SW480 (cell line): ENCODE measurements around the gene TLR5.

ENCODE experiments used
- DNase-seq: peaks from one replicate; pipeline ENCODE4 v3.0.0-alpha.2; 2016; ENCODE audit warnings: low spot score

Gene TLR5

GRCh38 chr1:223150443-223150842 is 7.4 kb upstream of the TLR5 start:
- no peak for DNase-seq

DNA sequence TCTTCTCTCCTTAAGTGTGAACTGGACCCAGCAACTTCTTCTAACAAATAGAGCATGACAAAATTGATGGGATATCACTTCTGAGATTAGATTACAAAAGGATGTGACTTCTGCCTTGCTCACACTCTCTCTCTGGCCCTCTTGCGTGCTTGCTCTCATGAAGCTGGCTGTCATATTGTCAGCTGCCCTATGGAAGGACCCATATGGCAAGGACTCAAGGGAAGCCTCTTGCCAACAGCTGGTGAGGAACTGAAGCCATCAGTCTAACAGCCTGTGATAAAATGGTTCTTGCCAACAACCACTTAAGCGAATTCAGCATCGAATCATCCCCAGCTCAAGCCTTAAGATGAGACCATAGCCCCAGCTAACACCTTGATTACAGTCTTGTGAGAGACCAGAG is 4.8 kb upstream of the TLR5 start:
- no peak for DNase-seq

DNA sequence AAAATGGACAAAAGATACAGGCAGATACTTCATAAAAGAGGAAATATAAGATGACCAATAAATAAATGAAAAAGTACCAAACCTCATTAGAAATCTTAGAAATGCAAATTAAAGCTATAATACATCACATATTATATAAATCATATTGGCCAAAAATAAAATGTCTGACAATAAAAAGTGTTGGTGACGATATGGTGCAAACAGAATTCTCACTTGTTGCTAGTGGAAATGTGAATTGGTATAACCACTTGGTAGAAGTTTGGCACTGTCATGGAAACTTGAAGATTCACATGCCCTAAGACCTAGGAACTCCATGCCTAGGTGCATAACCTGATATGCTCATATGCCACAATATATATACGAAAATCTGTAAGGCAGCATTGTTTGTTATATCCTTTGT is 4.4 kb upstream of the TLR5 start:
- no peak for DNase-seq

DNA sequence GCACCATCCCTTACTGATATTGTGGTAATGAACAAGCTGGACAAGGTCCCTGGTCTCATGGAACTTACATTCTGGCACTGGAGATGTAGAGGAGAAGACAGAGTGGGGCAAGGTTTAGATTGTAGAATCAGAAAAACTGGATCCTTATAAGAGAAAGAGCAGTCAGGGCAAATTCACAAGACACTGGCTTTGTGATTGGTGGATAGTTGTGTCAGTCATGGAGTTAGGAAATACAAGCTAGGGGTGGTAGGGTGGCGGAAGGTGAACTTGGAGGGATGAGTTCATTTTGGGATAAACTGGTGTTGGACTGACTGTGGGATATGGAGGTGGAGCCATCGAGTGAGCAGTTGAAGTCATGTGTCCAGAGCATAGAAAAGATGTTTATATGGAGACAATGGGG is 3.7 kb upstream of the TLR5 start:
- DNase-seq, result no peak

DNA sequence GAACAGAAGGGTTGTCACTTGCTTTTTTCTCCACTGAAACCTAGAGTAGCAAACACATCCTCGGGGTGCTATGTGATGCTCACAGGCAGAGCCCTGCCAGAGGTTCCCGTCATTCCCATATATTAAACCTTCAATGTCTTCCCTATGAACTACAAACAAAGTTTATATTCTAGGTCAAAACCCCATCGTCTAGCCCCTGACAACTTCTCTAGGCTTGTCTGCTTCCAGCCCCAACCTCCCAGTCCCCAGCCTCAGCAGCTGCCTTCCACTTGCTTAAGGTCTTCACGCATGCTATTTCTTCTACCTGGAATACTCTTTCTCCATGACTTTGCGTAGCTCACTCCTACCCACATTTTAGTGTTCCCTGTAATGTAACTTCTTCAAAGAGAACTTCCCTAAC is 1.9 kb upstream of the TLR5 start:
- no peak for DNase-seq

- no peak for DNase-seq
Observed at GRCh38 chr1:223144431-223144830, 1.4 kb upstream of the TLR5 start.

GRCh38 chr1:223143537-223144248 is 645 bp upstream of the TLR5 start:
- no peak for DNase-seq

- no peak for DNase-seq
Observed at GRCh38 chr1:223142269-223142668, 779 bp downstream of the TLR5 start.

DNA sequence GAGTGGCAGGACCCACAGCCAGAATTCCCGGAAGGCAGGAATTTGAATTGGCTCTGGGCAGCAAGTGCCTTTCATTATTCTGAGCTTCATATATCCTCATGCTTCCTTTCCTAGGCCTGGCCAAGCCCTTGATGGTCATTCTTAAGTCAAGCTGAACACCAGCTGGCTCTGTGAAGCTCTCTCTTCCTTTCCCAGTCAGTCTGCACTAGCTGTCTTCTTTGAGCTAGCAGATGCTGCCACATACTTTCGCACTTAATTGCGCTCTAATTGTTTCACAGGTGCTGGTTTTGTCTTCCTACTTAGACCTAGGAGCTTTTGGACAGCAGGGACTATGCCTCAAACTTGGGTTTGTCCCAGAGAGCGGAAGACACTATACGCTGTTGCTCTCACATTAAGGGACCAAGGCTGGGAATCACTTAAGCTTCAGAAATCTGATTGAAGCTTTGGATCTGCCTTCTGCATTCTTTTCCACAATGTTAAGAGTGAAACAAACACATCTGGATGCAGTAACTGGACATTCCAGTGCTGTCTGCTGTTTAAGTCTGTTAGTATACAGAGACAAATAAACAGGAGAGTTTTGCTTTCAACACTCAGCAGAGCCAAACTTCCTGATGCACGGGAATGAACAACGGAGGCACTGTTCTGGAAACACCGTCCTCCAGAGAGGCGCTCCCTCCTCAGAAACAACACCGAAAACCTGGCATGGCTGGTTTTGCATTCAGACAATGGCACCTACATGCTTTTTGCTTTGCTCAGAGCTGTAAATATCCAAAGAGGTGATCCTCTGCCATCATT is 2.2 kb downstream of the TLR5 start:
- DNase-seq, result no peak

DNA sequence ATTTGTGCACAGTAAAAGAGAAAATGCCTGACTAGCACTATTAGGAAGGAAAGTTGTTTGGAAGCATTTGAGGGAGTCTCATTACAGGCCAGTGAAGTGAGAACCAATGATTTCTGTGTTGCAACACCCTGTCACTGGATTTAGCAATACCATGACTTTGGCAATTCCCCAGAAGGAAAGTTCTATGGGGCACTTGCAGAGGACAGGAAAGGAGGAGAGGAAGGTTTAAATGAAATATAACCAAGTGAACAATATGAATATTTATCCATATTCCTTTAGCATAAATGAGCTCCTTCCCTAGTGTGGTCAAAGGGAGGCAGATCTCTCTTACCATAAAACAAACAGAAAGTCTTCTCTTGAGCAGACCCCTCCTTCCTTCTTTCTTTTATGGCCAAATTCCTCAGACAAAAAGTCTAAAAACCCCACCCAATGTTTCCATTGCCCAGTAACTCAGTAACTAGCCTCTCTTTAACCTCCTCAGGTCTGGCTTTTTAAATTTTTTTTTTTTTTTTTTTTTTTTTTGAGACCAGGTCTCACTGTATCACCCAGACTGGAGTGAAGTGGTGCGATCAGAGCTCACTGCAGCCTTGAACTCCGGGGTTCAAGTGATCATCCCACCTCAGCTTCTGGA is 5.5 kb downstream of the TLR5 start:
- no peak for DNase-seq

DNA sequence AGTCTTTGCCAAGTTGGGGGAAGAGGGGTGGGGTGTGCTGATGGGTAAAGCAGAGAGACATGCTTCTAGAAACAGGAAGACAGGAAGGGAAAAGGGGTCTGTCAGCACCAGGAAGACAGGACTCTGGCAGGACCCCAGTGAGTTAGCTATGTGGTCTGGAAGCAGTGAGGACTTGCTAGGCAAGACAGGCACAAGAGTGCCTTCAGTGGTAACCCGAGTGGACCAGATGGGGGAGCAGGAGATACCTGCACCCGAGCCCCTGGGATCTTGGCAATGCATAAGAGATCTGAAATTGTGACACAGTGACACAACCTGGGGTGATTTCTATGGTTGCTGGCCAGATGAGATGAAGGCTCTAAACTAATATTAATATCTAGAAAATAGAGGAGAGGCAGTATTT is 7.0 kb downstream of the TLR5 start:
- no peak for DNase-seq

GRCh38 chr1:223135176-223135942 is 7.7 kb downstream of the TLR5 start:
- DNase-seq, result no peak

DNA sequence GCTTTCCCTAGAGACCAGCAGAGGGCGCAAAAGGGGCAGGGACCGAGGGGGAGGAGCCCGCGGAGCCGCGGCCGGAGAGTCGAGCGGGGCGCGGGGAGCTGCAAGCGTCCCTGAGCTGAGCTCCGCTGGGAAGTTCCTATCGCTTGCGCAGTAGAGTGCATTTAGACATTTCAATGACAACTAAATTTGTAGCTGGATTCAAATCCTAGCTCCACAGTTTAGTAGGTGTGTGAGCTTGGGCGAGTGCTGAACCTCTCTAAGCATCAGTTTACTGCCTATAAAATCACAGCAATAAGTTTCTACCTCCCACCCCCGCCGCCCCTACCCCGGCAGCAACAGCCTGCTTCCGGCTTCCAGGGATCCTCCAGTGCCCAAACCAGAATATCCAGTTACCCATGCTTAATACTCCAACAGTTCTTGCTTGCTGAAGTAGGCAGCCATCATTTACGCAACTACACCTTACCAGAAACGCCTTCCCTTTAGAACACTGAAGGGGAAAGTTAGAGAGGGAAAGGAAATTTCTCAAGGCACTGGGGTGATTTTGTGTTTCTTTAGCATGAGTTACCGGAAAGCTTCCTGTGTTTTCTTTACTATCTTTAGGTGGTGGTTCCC is 9.1 kb downstream of the TLR5 start:
- peak; percentile 78 for DNase-seq

DNA sequence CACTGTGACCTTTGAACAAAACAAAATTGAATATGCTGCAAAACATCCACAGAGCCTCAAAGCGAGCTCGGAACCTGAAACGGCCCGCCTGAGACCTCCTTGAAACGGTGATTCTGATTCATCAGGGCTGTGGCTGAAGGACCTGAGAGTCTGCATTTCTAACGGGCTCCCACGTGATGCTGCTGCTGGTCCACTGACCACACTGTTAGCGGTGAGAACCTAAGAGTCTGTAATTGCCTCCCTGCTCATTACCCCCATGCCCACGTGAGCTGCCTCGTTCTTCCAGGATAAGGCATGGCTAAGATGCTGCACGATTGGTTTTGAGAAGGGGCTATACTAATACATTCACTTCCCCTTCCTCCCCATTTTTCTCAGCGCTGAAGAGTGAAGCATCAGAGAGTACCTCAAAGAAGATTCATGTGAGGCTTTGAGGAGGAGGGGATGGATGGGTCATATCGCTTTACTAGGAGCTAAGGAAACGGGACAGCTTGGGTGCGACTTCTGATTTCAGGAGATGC is 9.7 kb downstream of the TLR5 start:
- no peak for DNase-seq

DNA sequence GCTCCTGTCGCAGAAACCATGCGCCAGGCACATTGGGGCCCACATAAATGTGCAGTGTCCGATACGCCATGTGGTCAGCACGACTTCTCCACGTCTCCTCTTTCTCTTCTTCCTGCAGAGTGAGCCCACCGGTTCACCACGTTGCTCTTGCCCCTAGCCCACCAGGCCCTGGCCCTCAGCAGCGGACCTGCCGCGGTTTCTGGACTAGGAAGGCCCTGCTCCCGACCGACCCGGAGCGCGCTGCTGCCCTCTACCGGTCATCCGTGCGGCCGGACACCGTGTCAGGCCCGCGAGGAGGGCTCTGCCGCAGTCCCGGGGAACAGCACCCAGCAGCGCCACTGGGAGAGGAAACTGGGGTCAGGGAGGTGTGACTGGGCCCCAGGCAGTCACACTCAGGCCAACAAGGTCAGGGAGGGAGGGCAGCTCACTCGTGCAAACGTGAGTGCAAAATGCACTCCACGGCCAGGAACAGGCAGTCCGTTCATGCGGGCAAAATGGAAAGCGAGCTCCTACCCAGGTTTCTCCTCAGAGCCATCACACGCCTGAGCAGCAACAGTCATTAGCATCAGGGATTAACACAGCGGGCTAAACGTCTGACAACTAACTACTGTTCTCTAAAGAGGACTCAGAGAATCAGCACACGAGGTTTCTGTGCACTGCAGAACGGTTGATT is 13.7 kb downstream of the TLR5 start:
- DNase-seq, result no peak

GRCh38 chr1:223126741-223127140 is 16.3 kb downstream of the TLR5 start:
- no peak for DNase-seq

DNA sequence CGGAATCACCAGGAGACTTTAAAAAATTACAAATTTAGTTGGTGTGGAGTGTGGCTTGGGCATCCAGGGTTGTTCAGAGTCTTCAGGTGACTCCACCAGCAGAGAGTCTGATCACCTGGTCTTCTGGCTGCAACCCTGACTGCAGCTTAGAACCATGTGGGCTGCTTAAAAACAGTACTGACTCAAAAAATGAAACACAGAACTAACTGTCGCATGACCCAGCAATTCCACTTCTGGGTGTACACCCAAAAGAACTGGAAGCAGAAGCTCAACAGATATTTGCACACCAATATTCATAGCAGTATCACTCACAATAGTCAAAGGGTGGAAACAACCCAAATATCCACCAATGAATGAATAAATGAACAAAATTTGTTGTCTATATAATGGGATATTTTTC is 17.3 kb downstream of the TLR5 start:
- DNase-seq, result no peak

- DNase-seq, result no peak
Observed at GRCh38 chr1:223123011-223123610, 19.9 kb downstream of the TLR5 start.

GRCh38 chr1:223118418-223118817 is 24.6 kb downstream of the TLR5 start:
- DNase-seq, result no peak

DNA sequence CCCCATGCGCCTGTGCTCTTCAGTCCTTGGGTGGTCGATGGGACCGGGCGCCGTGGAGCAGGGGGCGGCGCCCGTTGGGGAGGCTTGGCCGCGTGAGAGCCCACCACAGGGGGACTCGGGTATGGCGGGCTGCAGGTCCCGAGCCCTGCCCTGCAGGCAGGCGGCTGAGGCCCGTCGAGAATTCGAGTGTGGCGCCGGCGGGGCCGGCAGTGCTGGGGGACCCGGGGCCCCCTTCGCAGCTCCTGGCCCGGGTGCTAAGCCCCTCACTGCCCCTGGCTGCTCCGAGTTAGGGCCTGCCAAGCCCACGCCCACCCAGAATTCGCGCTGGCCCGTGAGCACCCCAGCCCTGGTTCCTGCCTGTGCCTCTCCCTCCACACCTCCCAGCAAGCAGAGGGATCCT is 26.1 kb downstream of the TLR5 start:
- no peak for DNase-seq

- DNase-seq, result no peak
Observed at GRCh38 chr1:223114871-223115270, 28.2 kb downstream of the TLR5 start.
